GM21423 (cell line): ENCODE data around the gene TMEM174.

ENCODE experiments used
- ATAC-seq: cut with Tn5 transposase; IDR thresholded peaks from one replicate; pipeline ENCODE4 v1.9.1; 2021; ENCODE audit warnings: mild to moderate bottlenecking, moderate library complexity; ENCODE audit not compliant: unreplicated experiment

The TMEM174 gene

GRCh38 chr5:73172951-73173350 is at the start of gene TMEM174:
Gene TMEM174, plus strand, starts transcription at chr5:73173193. Its CDS starts 51 bp downstream, at chr5:73173244.
- no peak for ATAC-seq

- no peak for ATAC-seq
Measured at GRCh38 chr5:73125289-73125688, 47.7 kb upstream of the TMEM174 start.

- ATAC-seq: no peak
Measured at GRCh38 chr5:73126381-73126780, 46.6 kb upstream of the TMEM174 start.

- ATAC-seq: no peak
Measured at GRCh38 chr5:73126957-73127356, 46.0 kb upstream of the TMEM174 start.

GRCh38 chr5:73129143-73129542 is 43.9 kb upstream of the TMEM174 start:
- ATAC-seq: no peak

- ATAC-seq: no peak
Measured at GRCh38 chr5:73130811-73131210, 42.2 kb upstream of the TMEM174 start.

- no peak for ATAC-seq
Measured at GRCh38 chr5:73131711-73132425, 41.1 kb upstream of the TMEM174 start.

- no peak for ATAC-seq
Measured at GRCh38 chr5:73132759-73133158, 40.2 kb upstream of the TMEM174 start.

- no peak for ATAC-seq
Measured at GRCh38 chr5:73135021-73135420, 38.0 kb upstream of the TMEM174 start.

GRCh38 chr5:73135429-73136054 is 37.5 kb upstream of the TMEM174 start:
- ATAC-seq: no peak

- ATAC-seq: no peak
Measured at GRCh38 chr5:73136055-73136562, 36.9 kb upstream of the TMEM174 start.

- ATAC-seq: no peak
Measured at GRCh38 chr5:73137563-73138530, 35.1 kb upstream of the TMEM174 start.

- no peak for ATAC-seq
Measured at GRCh38 chr5:73139485-73139884, 33.5 kb upstream of the TMEM174 start.

- ATAC-seq: no peak
Measured at GRCh38 chr5:73140801-73141200, 32.2 kb upstream of the TMEM174 start.

GRCh38 chr5:73142035-73142434 is 31.0 kb upstream of the TMEM174 start:
- ATAC-seq: no peak

- no peak for ATAC-seq
Measured at GRCh38 chr5:73143716-73144115, 29.3 kb upstream of the TMEM174 start.

GRCh38 chr5:73149540-73149939 is 23.5 kb upstream of the TMEM174 start:
- ATAC-seq: no peak

GRCh38 chr5:73150876-73151275 is 22.1 kb upstream of the TMEM174 start:
- no peak for ATAC-seq

GRCh38 chr5:73151766-73152410 is 21.1 kb upstream of the TMEM174 start:
- no peak for ATAC-seq
